Ovary (tissue), 9 donors: ENCODE measurements around the gene AGPAT2. TPM values are rescaled to one million over a fixed set of nuclear protein-coding genes. Genes with fewer than 3 reads are reported as not detected.
A peak's percentile ranks its signal among the peaks of the same experiment; 100 is the strongest.

Experiments used
- DNase-seq, 5 donors: peaks; one replicate each; pipeline ENCODE4 v3.0.0-alpha.2; 2019 to 2020
- H3K27ac ChIP-seq, 2 donors: fragments of 200-600 bp; one replicate each; pipeline versions ENCODE4 v1.5.1 to v1.8.0; 2019 to 2022
- H3K27me3 ChIP-seq: fragments of 200-600 bp; one replicate; pipeline ENCODE4 v1.8.0; 2022
- H3K36me3 ChIP-seq: fragments of 200-600 bp; sonication (generic); one replicate; pipeline ENCODE4 v1.5.1; 2019
- H3K4me1 ChIP-seq: one replicate; pipeline ENCODE4 v1.8.1; 2013; ENCODE audit warnings: mild to moderate bottlenecking, moderate library complexity; ENCODE audit not compliant: insufficient read depth
- H3K4me3 ChIP-seq: fragments of 200-600 bp; sonication (generic); one replicate; pipeline ENCODE4 v1.5.1; 2017
- H3K9me3 ChIP-seq, 2 donors: fragments of 200-600 bp in 1 of 2; sonication (generic) in 1 of 2; one replicate each; pipeline versions ENCODE4 v1.5.1 to v1.8.1; 2013 to 2019; ENCODE audit warnings: mild to moderate bottlenecking in 1 of 2, moderate library complexity in 1 of 2
- EP300 ChIP-seq: sonication (generic); formaldehyde crosslinking; IDR thresholded peaks from one replicate; pipeline ENCODE4 v1.6.1; 2017; ENCODE audit warnings: antibody characterized with exemption
- POLR2A ChIP-seq: fragments of 450-650 bp; IDR thresholded peaks from one replicate; pipeline ENCODE4 v1.6.1; 2017; ENCODE audit warnings: antibody characterized with exemption, mild to moderate bottlenecking, moderate library complexity
- WGBS, 3 donors: extraction: QIAGEN DNeasy Blood & Tissue Kit in 1 of 3; methylation state at CpG; one replicate each; pipeline versions ENCODE4 v1.1.5 to v1.1.7; 2013 to 2017; 5-methylcytosine and 5-hydroxymethylcytosine counted together
- intact Hi-C, 4 donors: fragments of 100-400 bp; cut with DNase I; formaldehyde crosslinking; loops; one replicate each; pipeline versions ENCODE4 v1.11.0 to v1.15.1; 2022 to 2023
- polyA plus RNA-seq, 2 donors: library from polyadenylated mRNA; stranded (reverse); fragments of 200-250 nt in 1 of 2; fragments of 350-450 nt in 1 of 2; fragmentation: Illumina TruSeq in 1 of 2; extraction: RNeasy Lipid Tissue Mini Kit (QIAGEN cat#74804) in 1 of 2; gene quantifications; one replicate each; pipeline ENCODE4 v1.2.3, GENCODE V29; 2013 to 2014
- total RNA-seq, 7 donors: library from RNA; depleted of rRNA in 2 of 7; stranded (reverse); fragments of >200 nt in 2 of 7; fragmentation: NEBNext Ultra II Directional in 3 of 7; extraction: Animal tissue kit (Norgen Biotek cat#: 25700) in 3 of 7; gene quantifications; one replicate each; pipeline versions ENCODE4 v1.1.0 to v1.2.4, GENCODE V29; 2016 to 2023
- TF ChIP-seq, protein P1 (sequence below), 3 donors: fragments of 450-650 bp in 2 of 3; fragments of 200-600 bp in 1 of 3; IDR thresholded peaks; one replicate each; pipeline versions ENCODE4 v1.5.1 to v1.8.0; 2016 to 2022; ENCODE audit warnings: antibody characterized with exemption in 3 of 3, mild to moderate bottlenecking in 1 of 3
- donor health status: DM: no; HTN: no; CAD: no; lungs with moderate emphysema.
- donor health status: DM: no; HTN: no; CAD: no.
- donor health status: Bipolar disorder and iron deficiency.
- donor health status: DM: yes; HTN: yes; CAD: no.
- donor health status: DM: no; HTN: no; CAD: no.
- donor health status: DM: yes; HTN: yes; CAD: no.

AGPAT2 gene
- total and polyA plus RNA-seq, 9 donors = 6.1 to 40.9 (median 23.9) TPM

DNA sequence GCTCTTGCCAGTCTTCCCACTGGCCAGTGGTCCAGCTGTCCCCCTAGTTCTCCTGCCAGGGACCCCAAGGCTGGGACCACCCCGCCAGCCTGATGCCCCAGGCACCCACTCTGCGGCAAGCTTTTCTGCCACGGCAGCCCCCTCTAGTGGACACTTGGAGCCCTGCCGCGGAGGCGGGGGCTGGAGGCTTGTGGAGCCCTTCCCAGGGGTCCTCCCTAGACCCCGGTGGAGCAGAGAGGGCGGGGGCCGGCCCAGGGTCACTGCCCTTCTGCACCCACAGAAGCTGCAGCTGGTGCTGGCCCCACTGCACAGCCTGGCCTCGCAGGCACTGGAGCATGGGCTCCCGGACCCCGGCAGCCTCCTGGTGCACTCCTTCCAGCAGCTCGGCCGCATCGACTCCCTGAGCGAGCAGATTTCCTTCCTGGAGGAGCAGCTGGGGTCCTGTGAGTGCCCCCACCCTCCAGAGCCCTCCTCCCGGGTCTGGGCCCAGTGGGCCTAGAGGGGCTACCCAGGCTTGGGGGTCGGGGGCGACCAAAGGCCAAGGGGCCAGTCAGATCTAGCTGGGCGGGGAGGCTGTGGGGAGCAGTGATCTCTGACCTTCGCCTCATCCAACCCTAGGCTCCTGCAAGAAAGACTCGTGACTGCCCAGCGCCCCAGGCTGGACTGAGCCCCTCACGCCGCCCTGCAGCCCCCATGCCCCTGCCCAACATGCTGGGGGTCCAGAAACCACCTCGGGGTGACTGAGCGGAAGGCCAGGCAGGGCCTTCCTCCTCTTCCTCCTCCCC lies 15.4 kb downstream of the AGPAT2 start:
- H3K9me3 ChIP-seq = no peaks in the 10 kb centered on the region
- peak in 4 of 5 donors; percentile 28 to 71 (median 57) for DNase-seq
- 43 to 64% (median 46%) methylated on average over 17 to 27 of the region's 27 CpGs for WGBS, 3 donors
- TF ChIP-seq, protein P1, sequence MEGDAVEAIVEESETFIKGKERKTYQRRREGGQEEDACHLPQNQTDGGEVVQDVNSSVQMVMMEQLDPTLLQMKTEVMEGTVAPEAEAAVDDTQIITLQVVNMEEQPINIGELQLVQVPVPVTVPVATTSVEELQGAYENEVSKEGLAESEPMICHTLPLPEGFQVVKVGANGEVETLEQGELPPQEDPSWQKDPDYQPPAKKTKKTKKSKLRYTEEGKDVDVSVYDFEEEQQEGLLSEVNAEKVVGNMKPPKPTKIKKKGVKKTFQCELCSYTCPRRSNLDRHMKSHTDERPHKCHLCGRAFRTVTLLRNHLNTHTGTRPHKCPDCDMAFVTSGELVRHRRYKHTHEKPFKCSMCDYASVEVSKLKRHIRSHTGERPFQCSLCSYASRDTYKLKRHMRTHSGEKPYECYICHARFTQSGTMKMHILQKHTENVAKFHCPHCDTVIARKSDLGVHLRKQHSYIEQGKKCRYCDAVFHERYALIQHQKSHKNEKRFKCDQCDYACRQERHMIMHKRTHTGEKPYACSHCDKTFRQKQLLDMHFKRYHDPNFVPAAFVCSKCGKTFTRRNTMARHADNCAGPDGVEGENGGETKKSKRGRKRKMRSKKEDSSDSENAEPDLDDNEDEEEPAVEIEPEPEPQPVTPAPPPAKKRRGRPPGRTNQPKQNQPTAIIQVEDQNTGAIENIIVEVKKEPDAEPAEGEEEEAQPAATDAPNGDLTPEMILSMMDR (IDR thresholded peaks at IDR 0.05) = peak; percentile 42 to 50 (median 48)
- no peak for TF ChIP-seq EP300
- H3K27ac ChIP-seq = no peak overlapping the region
- no peak overlapping the region for H3K4me3 ChIP-seq
- H3K27me3 ChIP-seq = peaks cover 3% of the 10 kb centered on the region
- H3K4me1 ChIP-seq = no peaks in the 10 kb centered on the region
- intact Hi-C loops = no loop called here
- H3K36me3 ChIP-seq = no peaks in the 10 kb centered on the region

DNA sequence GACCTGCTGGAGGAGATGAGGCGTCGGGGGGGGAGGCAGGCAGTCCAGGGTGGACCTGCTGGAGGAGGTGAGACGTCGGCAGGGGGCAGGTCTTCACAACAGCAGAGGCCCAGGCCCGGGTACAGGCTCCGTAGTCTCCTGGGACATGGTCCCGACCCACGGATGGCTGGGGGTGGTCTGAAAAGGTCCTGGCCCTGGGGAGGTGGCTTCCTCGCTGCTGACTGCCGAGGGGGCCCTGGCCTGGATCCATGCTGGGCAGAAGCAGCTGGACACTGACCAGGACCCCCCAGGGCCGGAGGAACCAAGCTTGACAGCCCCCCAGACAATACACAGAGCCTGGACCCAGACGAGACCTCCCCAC lies 16.0 kb downstream of the AGPAT2 start:
- H3K27me3 ChIP-seq = peaks cover 3% of the 10 kb centered on the region
- H3K27ac ChIP-seq = no peak overlapping the region
- intact Hi-C loops = no loop called here
- no peak for TF ChIP-seq EP300
- TF ChIP-seq, protein P1 (IDR thresholded peaks at IDR 0.05) = no peak
- TF ChIP-seq POLR2A = no peak
- H3K36me3 ChIP-seq = no peaks in the 10 kb centered on the region
- 22 to 38% (median 36%) methylated on average over 11 to 12 of the region's 12 CpGs for WGBS, 3 donors
- H3K4me1 ChIP-seq = no peaks in the 10 kb centered on the region
- no peak for DNase-seq
- no peaks in the 10 kb centered on the region for H3K9me3 ChIP-seq
- no peak overlapping the region for H3K4me3 ChIP-seq

DNA sequence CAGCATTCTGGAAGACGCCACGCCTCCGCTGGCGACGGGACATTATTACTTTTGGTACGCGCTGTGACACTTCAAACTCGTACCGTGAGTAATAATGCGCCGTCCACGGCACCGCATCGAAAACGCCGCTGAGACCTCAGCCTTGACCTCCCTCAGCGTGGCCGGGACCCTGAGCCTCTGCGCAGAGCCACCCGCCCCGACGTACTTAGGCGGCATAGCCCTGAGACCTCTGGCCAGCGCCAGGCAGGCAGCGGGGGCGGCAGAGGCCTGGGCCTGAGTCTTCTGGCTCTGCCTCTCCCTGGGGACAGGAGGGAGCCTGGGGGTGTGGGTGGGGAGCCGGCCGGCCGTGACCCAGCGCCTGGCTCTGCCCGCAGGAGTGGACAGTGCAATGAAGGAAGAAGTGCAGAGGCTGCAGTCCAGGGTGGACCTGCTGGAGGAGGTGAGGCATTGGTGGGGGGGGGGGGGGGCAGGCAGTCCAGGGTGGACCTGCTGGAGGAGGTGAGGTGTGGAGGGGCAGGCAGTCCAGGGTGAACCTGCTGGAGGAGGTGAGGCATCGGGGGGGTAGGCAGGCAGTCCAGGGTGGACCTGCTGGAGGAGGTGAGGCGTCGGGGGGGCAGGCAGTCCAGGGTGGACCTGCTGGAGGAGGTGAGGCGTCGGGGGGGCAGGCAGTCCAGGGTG lies 16.5 kb downstream of the AGPAT2 start:
- H3K27ac ChIP-seq = no peak overlapping the region
- H3K27me3 ChIP-seq = peaks cover 3% of the 10 kb centered on the region
- no peak for TF ChIP-seq EP300
- TF ChIP-seq, protein P1 (IDR thresholded peaks at IDR 0.05) = no peak
- H3K36me3 ChIP-seq = no peaks in the 10 kb centered on the region
- H3K4me1 ChIP-seq = no peaks in the 10 kb centered on the region
- whole genome bisulfite sequencing, 3 donors = 32 to 66% (median 49%) methylated on average over 35 to 36 of the region's 36 CpGs
- H3K9me3 ChIP-seq = no peaks in the 10 kb centered on the region
- H3K4me3 ChIP-seq = no peak overlapping the region
- intact Hi-C loops = no loop called here
- no peak for DNase-seq

DNA sequence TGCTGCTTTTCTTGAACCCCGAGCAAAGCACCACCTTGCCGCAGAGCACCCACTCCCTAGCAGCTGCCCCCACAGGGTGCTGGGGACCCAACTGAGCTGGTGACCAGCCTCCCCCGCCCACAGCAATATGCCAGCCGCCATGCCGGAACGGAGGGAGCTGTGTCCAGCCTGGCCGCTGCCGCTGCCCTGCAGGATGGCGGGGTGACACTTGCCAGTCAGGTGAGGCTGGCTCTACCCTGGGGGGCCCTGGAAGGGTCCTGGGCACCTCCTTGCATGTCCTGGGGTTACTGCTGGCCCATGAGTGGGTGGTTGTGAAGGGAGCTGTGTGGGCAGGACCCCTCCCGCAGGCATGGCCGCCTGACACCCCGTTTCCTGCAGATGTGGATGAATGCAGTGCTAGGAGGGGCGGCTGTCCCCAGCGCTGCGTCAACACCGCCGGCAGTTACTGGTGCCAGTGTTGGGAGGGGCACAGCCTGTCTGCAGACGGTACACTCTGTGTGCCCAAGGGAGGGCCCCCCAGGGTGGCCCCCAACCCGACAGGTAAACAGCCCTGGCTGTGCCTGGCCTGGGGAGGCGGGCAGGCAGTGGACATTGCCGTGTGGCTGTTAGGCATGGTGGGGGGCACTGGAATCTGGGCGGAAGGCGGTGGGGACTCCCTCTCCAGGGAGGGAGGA lies 17.3 kb downstream of the AGPAT2 start:
- DNase-seq = no peak
- no peak overlapping the region for H3K27ac ChIP-seq
- 52 to 59% (median 56%) methylated on average over 23 of the region's 23 CpGs for WGBS, 3 donors

More for the DNA sequence above, 17.3 kb downstream of the AGPAT2 start:
- Histone ChIP-seq H3K4me3 (no peak overlapping the region), H3K27me3 (peaks cover 3% of the 10 kb centered on the region), H3K36me3 (no peaks in the 10 kb centered on the region), H3K4me1 (no peaks in the 10 kb centered on the region), H3K9me3 (no peaks in the 10 kb centered on the region)
- intact Hi-C loops = no loop called here
- TF ChIP-seq EP300 = no peak
